Activated CD4-positive, alpha-beta T cell treated with anti-CD3 and anti-CD28 coated beads, Interleukin-10, Interleukin-2, amounts not matched to agents 100 ng/mL and 50 ng/mL, durations not matched to agents 16 hours and 8 hours (primary cell): ENCODE data around the gene ALX1.
"Not testable (repeated sequence)": the region's sequence is repeated elsewhere in the genome, so short reads cannot be mapped to it uniquely, and the experiment has no call there.

Experiments
- DNase-seq: peaks from one replicate; pipeline ENCODE4 v3.0.0-alpha.2; 2020

ALX1 gene

GRCh38 chr12:85308374-85308773, 28.4 kb downstream of the ALX1 start:
- DNase-seq, result no peak

GRCh38 chr12:85309125-85309566, 29.1 kb downstream of the ALX1 start:
- no peak for DNase-seq

GRCh38 chr12:85310025-85310424, 30.0 kb downstream of the ALX1 start:
- no peak for DNase-seq

- no peak for DNase-seq
These were observed 30.5 kb downstream of the ALX1 start for GRCh38 chr12:85310456-85311076.

GRCh38 chr12:85317866-85318636, 38.0 kb downstream of the ALX1 start:
- DNase-seq, result not testable (repeated sequence)

GRCh38 chr12:85322715-85323114, 42.7 kb downstream of the ALX1 start:
- no peak for DNase-seq

GRCh38 chr12:85325442-85325841, 45.4 kb downstream of the ALX1 start:
- no peak for DNase-seq

GRCh38 chr12:85329913-85330312, 49.9 kb downstream of the ALX1 start:
- no peak for DNase-seq

GRCh38 chr12:85348779-85349178, 68.8 kb downstream of the ALX1 start:
- no peak for DNase-seq

- DNase-seq, result no peak
These were observed 70.3 kb downstream of the ALX1 start for GRCh38 chr12:85350356-85350755.
